Retinal pigment epithelial cell (primary cell): ENCODE results near the gene SLC7A6.

Experiments used
- DNase-seq: peaks from one replicate; pipeline ENCODE4 v3.0.0-alpha.2; 2010; ENCODE audit warnings: low read depth
- H3K4me3 ChIP-seq: 2 replicates; pipeline ENCODE4 v1.5.1; 2011; ENCODE audit warnings: mild to moderate bottlenecking, low read length, control low read depth, moderate library complexity
- CTCF ChIP-seq: conservative IDR thresholded peaks from 2 replicates; pipeline ENCODE4 v1.5.1; 2011; ENCODE audit warnings: low read depth, low read length, control low read depth, inconsistent platforms

Gene SLC7A6

GRCh38 chr16:68264128-68265077, at the start of gene SLC7A6:
TSS of gene SLC7A6 (plus strand) at chr16:68264526. CDS start at chr16:68274727, 10,201 bp downstream.
- peak; percentile 74 for TF ChIP-seq CTCF
- peak within 1 kb of the TSS; percentile 96 for H3K4me3 ChIP-seq
- no peak for DNase-seq

- no peak for DNase-seq
- no peak for TF ChIP-seq CTCF
- H3K4me3 ChIP-seq = no peak overlapping the region
Measured at GRCh38 chr16:68214726-68215125, 49.6 kb upstream of the SLC7A6 start.

- no peak for TF ChIP-seq CTCF
- no peak overlapping the region for H3K4me3 ChIP-seq
- DNase-seq = peak; percentile 91
Measured at GRCh38 chr16:68215302-68215701, 49.0 kb upstream of the SLC7A6 start.

GRCh38 chr16:68216240-68216639, 48.1 kb upstream of the SLC7A6 start:
- no peak for DNase-seq
- no peak for TF ChIP-seq CTCF
- no peak overlapping the region for H3K4me3 ChIP-seq

- no peak overlapping the region for H3K4me3 ChIP-seq
- TF ChIP-seq CTCF = no peak
- no peak for DNase-seq
Measured at GRCh38 chr16:68217506-68217905, 46.8 kb upstream of the SLC7A6 start.

- DNase-seq = no peak
- no peak overlapping the region for H3K4me3 ChIP-seq
- no peak for TF ChIP-seq CTCF
Measured at GRCh38 chr16:68219725-68220351, 44.5 kb upstream of the SLC7A6 start.

- TF ChIP-seq CTCF = no peak
- no peak overlapping the region for H3K4me3 ChIP-seq
- DNase-seq = no peak
Measured at GRCh38 chr16:68223072-68223471, 41.3 kb upstream of the SLC7A6 start.
